NCI-H510A treated with DMSO at 0.1 percent for 48 hours (cell line): ENCODE measurements around the gene ATG7.
"Not testable (repeated sequence)": the region's sequence is repeated elsewhere in the genome, so short reads cannot be mapped to it uniquely, and the experiment has no call there.

Experiments
- DNase-seq: peaks from one replicate; lab custom pipeline; 2025; lab: John Stamatoyannopoulos, UW

Gene ATG7

GRCh38 chr3:11389386-11390268 is 117.4 kb downstream of the ATG7 start:
- DNase-seq, result no peak

DNA sequence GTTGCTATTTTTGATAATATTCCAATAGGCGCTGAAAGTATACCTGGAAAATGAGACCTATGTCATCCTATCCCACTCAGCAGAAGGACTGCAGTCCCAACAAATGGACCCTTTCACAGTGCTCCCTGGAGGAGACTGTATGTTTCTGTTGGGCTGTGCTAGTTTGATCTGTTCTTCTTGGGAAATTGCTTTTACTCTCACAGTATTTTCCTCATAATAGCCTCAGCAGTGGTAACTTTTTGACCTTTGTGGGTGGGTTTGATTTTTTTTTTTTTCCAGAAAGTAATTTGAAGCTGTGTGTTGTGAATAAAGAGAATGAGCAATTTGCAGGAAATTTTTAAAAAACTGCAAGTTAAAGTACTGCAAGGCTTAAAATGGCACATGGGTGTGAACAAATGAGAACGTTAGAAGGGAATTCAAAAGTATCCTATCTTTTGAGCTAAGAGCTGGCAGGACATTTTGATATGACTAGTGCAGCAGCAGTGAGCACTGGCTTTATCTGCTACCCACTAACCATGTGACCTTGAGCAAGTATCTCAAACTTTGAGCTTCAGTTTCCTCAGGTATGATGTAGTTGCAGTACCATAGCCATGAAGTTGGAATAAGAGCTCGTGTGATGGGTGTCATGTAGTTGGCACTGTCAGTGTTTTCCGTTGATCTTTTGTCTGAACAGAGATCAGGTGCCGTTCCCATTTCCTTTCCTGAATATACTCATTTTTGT is 118.4 kb downstream of the ATG7 start:
- DNase-seq, result no peak

DNA sequence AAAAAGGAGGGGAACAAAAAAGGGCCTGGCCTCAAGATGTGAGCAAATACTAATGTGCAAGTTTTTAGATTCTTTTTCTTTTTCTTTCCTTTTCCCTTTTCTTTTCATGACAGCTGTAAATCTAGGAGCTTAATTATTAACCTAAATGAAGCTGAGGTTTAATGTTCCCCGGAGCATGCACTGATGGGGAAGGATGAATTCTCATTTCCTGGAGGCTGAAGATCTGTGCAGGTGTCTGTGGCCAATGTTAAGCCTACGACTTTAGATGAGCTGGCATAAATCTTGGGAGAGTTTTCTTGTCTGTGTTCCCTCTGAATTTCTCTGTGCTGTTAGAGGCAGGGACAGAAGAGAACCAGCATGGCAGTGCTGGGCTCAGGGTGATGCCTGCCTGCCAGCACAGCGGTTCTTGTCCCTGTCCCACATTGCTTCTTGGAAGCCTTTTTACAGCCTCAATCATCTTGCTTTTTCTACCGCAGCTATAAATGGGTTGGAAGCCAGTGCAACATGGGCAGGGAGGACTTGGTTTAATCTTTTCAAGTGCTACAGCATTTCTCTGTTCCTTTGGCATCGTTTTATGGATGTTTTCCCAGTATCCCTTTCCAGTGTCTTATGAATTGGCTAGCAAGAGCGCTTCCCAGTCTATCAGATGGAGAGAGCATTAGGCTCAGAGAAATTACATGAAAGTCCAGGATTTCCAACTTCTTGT is 119.1 kb downstream of the ATG7 start:
- DNase-seq, result no peak

- no peak for DNase-seq
Observed at GRCh38 chr3:11392014-11392859, 120.0 kb downstream of the ATG7 start.

DNA sequence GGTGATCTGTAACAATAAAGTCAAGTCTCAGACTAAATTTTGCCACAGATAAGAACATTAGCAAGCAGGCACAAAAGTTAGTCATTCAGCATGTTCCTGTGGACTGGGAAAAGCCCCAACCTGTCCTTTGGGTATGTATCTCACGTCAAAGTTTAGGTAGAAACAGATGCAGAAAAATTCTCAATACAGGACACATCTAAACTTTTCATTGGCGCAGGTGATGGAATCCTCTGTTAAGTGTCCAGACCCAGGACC is 120.6 kb downstream of the ATG7 start:
- DNase-seq, result no peak

GRCh38 chr3:11393401-11393800 is 121.2 kb downstream of the ATG7 start:
- DNase-seq, result no peak

DNA sequence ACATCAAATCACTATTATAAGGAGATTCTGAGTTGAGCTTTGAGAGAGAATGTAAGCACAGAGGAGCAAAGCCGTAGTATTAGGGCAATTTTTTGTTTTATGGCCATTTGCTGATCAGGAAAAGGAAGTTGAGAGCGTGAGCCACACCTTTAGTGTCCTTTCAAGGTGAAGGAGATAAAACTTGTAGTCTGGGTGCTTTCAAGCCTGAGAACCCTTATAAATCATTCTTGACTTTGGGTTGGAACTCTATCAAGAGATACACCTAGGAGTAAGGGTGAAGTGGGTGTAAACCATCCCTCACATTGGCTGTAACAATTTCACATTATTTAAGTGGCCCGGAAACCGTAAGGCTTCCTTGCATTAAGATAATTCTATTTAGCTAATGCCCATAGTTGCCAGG is 122.2 kb downstream of the ATG7 start:
- DNase-seq, result no peak

DNA sequence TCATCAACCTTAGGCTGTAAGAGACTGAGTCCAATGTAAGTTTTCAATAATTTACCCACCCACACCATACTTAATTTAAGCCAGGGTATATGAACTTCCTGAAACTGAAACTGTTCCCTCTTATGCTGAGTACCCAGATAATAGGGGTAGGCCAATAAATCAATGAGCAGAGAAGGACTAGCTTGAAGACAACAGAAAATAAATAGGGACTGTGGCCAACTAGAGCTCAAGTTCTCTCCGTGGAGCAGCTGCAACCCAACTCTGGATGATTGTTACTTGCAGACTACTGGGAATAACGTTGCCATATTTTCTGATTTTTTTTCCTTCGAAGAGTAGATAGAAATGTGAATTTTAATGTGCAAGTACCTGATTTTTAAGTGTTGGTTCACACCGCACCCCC is 128.0 kb downstream of the ATG7 start:
- DNase-seq, result peak; percentile 6

GRCh38 chr3:11401434-11401833 is 129.2 kb downstream of the ATG7 start:
- DNase-seq, result no peak

DNA sequence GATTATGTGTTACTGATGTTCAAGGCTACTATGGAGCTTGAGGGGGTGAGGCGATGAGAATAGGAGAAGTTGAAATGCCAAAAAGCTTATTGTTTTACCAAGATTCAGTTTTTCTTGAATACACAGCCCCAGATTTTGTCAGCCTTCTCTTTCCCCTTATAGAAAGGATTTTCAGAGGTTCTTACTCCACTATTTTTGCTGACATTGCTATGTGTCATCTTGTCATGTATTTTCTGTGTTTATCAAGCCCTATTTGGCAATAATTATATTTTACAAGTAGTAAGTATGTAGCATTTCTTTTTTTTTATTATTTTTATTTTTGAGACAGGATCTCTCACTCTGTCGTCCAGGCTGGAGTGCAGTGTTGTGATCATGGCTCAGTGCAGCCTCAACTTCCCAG is 133.1 kb downstream of the ATG7 start:
- DNase-seq, result no peak

- no peak for DNase-seq
Observed at GRCh38 chr3:11407644-11408043, 135.4 kb downstream of the ATG7 start.

DNA sequence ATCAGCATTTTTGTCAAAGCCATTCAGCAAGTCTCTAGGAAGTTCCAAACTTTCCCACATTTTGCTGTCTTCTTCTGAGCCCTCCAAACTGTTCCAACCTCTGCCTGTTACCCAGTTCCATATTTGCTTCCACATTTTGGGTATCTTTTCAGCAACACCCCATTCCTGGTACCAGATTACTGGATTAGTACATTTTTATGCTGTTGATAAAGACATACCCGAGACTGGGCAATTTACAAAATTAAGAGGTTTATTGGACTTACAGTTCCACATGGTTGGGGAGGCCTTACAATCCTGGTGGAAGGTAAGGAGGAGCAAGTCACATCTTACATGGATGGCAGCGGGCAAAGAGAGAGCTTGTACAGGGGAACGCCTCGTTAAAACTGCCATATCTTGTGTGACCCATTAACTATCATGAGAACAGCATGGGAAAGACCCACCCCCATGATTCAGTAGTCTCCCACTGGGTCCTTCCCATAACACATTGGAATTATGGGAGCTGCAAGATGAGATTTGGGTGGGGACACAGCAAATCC is 136.2 kb downstream of the ATG7 start:
- not testable (repeated sequence) for DNase-seq

DNA sequence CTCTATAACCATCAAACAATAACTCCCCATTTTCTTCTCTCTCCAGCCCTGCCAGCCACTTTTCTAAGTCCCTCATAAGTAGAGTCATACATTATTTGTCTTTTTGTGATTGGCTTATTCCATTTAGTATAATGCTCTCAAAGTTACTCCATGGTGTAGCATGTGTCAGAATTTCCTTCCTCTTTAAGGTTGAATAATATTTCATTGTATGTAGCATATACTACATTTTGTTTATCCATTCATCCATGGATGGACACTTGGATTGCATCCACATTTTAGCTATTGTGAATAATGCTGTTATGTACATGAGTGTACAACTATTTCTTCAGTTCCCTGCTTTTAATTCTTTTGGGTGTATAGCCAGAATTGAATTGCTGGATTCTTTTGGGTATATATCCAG is 138.4 kb downstream of the ATG7 start:
- no peak for DNase-seq

DNA sequence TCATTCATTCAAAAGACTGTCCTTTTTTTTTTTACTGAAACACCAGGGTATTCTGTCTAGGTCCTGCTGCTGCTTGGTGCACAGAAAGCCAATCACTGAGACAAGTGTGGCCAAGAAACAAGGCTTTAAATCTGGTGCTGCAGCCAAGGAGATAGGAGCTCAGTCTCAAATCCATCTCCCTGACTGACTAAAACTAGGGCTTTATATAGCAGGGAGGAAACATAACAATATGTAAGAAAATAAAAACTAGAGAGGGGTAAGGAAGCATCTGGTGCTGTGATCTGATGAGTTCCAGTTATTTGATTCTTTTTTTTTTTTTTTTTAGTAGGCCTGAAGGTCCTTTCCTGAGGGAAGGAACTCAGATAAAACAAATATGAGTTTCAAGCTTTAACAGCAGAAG is 139.8 kb downstream of the ATG7 start:
- no peak for DNase-seq

- no peak for DNase-seq
Observed at GRCh38 chr3:11413071-11413470, 140.9 kb downstream of the ATG7 start.

DNA sequence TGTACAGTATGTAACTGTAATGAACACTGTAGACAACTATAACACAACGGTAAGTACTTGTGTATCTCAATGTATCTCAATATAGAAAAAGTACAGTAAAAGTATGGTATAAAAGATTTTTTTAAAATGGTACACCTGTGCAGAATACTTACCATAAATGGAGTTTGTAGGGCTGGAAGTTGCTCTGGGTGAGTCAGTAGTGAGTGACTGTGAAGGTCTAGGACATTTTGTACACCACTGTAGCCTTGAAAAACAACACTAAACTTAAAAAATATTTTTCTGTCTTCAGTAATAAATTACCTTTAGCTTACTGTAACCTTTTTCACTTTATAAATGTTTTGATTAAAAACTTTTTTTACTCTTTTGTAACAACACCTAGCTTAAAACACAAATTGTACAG is 142.9 kb downstream of the ATG7 start:
- DNase-seq, result no peak

DNA sequence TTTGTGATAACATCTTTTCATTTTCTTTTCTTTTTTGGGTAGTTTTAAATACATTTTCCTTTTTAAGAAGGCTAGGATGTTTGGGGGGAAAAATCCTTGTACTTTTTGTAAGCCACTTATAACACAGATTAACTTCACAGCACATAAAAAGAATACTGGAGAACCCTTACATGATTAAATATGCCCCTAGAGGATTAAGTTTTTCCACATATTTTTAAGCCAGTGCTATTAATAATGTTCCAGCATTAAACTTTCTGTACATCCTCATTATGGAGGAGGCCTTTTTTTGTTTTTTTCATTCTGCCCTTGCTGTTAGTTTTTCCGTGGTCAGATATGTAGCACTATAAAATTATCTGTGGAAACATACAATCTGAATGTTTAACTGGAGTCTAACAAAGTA is 147.9 kb downstream of the ATG7 start:
- DNase-seq, result no peak

GRCh38 chr3:11422291-11422690 is 150.1 kb downstream of the ATG7 start:
- DNase-seq, result no peak

GRCh38 chr3:11423868-11424267 is 151.7 kb downstream of the ATG7 start:
- no peak for DNase-seq

DNA sequence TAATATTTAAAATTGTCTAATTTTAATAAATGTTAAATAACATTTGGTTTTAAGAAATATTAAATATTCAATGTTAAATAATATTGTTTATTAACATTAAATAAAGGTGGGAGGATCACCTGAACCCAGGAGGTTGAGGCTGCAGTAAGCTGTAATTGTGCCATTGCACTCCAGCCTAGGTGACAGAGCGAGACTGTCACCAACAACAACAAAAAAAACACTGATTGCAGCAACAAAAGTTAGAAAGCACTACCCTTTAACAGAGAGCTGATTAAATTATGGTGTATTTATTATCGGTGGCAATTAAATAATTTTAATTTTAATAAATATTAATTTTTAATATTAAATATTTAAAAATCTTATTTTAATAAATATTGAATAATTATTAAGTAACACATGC is 152.1 kb downstream of the ATG7 start:
- no peak for DNase-seq

DNA sequence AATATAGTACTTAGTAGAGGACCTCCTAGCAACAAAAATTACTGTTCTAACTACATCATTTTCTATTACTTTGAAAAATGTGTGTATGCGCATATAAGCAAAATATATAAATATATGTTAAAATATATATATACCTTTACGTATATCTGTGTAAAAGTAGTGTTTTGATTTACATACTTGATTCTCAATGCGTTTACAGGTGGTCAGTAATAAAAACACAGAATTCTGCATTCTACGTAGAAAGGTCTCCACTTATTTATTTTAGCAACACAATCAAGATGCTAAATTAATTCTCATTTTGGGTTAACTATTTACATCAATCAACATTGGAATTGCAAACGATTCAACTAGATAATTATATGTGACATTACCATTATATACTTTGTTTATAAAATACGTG is 158.0 kb downstream of the ATG7 start:
- no peak for DNase-seq

GRCh38 chr3:11430624-11431023 is 158.4 kb downstream of the ATG7 start:
- no peak for DNase-seq
